DND-41 (cell line): Measurements from ENCODE around the gene SMIM1.

Experiments
- EZH2 ChIP-seq: IDR thresholded peaks from 3 replicates; pipeline ENCODE4 v1.6.1; 2012; ENCODE audit warnings: borderline replicate concordance, low read depth, mild to moderate bottlenecking, moderate library complexity, low read length, inconsistent platforms; ENCODE audit not compliant: severe bottlenecking
- TF ChIP-seq, protein P1 (sequence below): IDR thresholded peaks from 2 replicates; pipeline ENCODE4 v1.5.1; 2012; ENCODE audit warnings: borderline replicate concordance, low read length, moderate library complexity, mild to moderate bottlenecking; ENCODE audit not compliant: poor library complexity, severe bottlenecking; ENCODE audit errors: extremely low read depth

GRCh38 chr1:3772715-3773571 is at the start of gene SMIM1:
- TF ChIP-seq, protein P1, sequence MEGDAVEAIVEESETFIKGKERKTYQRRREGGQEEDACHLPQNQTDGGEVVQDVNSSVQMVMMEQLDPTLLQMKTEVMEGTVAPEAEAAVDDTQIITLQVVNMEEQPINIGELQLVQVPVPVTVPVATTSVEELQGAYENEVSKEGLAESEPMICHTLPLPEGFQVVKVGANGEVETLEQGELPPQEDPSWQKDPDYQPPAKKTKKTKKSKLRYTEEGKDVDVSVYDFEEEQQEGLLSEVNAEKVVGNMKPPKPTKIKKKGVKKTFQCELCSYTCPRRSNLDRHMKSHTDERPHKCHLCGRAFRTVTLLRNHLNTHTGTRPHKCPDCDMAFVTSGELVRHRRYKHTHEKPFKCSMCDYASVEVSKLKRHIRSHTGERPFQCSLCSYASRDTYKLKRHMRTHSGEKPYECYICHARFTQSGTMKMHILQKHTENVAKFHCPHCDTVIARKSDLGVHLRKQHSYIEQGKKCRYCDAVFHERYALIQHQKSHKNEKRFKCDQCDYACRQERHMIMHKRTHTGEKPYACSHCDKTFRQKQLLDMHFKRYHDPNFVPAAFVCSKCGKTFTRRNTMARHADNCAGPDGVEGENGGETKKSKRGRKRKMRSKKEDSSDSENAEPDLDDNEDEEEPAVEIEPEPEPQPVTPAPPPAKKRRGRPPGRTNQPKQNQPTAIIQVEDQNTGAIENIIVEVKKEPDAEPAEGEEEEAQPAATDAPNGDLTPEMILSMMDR = no peak
- no peak for TF ChIP-seq EZH2
